ENCODE data around the gene UBE2R2.
"Not testable (repeated sequence)": the region's sequence is repeated elsewhere in the genome, so short reads cannot be mapped to it uniquely, and the experiment has no call there.

UBE2R2 gene

DNA sequence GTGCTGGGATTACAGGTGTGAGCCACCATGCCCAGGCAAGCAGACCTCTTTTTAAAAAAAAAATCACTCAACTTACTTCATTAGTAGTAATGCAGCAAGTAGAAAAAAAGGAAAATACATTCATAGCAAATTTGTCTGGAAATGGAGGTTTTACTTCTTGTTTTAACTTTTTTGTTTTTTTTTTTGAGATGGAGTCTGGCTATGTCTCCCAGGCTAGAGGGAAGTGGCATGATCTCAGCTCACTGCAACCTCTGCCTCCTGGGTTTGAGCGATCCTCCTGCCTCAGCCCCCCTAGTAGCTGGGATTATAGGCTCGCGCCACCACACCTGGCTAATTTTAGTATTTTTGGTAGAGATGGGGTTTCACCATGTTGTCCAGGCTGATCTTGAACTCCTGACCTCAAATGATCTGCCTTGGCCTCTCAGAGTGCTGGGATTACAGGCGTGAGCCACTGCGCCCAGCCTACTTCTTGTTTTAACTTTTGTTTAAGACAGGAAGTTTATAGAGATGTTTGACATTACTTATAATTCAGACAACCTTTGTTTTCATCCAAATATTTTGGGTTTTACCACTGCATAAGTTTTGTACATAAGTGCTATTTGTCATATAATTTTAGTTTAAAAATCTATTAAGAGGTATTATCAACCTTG, 26.5 kb downstream of the UBE2R2 start:
- DNase-seq (ENCODE audit: low spot score): no peak

GRCh38 chr9:33846231-33846630, 29.3 kb downstream of the UBE2R2 start:
- DNase-seq (ENCODE audit: low spot score): no peak

DNA sequence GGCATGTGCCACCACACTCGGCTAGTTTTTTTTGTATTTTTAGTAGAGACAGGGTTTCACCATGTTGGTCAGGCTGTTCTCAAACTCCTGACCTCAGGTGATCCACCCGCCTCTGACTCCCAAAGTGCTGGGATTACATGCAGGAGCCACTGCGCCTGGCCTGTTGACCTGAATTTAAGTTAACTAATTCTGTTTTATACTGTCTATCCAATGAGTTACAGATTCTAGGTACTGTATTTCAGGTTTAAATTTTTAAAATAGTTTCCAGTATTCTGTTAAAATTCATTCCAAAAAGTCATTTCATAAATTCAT, 30.9 kb downstream of the UBE2R2 start:
- not testable (repeated sequence) for DNase-seq (ENCODE audit: low spot score)

- DNase-seq (ENCODE audit: low spot score): no peak
Measured at GRCh38 chr9:33850267-33850629, 33.3 kb downstream of the UBE2R2 start.

DNA sequence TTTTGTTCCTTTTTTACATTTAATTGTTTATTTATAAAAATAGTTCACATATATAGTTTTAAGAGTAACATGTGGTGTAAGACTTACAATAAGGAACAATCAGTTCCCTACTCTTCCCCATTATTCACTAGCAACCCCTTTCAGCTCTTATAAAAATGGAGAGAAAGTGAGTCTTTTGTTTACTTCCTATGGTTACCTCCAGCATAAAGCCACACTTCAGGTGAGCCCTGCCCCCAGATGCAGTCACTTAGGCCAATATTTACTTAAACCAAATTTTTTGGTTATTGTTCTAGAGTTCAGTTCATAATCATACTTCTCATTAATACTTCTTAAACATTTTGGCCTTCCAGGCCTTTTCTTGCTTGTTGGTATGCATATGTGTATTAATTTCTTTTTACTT, 33.7 kb downstream of the UBE2R2 start:
- no peak for DNase-seq (ENCODE audit: low spot score)

DNA sequence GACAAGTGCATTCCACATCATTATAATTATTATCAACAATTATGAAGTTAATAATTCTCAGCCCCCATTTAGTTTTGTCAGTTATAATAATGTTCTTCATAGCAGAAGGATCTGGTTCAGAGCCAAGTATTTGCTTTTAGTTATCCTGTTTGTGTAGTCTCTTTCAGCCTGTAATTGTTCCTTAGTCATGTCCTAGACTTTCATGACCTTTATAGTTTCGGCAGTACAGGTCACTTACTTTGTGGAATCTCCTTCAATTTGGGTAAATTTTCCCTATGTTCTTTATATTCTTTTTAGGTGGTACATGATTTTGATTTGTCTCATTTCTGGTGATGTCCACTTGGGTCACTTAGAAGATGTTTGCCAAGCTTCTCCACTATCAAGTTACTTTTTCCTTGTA, 34.3 kb downstream of the UBE2R2 start:
- no peak for DNase-seq (ENCODE audit: low spot score)

DNA sequence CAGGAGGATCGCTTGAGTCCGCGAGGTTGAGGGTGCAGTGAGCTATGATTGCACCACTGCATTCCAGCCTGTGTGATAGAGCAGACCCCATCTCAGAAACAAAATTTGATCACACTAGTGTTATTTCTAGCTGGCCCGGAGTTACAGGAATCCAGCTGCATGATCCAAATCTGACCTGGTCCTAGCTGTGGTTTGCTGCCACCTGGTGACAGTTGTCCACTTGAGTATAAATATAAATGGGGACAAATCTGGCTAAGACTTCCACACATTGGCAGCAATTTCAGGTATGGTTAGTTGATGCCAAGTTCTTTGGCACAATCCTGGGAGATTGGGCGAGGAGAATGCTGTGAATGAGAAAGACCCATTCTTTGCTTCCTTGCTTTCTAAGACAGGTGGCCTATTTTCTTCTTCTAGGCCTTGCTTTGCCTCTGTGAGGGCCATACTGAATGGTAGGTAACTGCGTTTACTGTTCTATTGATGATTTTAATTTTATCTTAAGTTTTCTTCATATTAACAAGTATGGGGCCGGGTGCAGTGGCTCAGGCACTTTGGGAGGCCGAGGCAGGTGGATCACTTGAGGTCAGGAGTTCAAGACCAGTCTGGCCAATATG, 35.4 kb downstream of the UBE2R2 start:
- peak; percentile 58 for DNase-seq (ENCODE audit: low spot score)

- DNase-seq (ENCODE audit: low spot score): peak; percentile 27
Measured at GRCh38 chr9:33856247-33856646, 39.3 kb downstream of the UBE2R2 start.

- peak; percentile 59 for DNase-seq (ENCODE audit: low spot score)
Measured at GRCh38 chr9:33858423-33858822, 41.5 kb downstream of the UBE2R2 start.

- DNase-seq (ENCODE audit: low spot score): no peak
Measured at GRCh38 chr9:33860200-33860871, 43.4 kb downstream of the UBE2R2 start.

DNA sequence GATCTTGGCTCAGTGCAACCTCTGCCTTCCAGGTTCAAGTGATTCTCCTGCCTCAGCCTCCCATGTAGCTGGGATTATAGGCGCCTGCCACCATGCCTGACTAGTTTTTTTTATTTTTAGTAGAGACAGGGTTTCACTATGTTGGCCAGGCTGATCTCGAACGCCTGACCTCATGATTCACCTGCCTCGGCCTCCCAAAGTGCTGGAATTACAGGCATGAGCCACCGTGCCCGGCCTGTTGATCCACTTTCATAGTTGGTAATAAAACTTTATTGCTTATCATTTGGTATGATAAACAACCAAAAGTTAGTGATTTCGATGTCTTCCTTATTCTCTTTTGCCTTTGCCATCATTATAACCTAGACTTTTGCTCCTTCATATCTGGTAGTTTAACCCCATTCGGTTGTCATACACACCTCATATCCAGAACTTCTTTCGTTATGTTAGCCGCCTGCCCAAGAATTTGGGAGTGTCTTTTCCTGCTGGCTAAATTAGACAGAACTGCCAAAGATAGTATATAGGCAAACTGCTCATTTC, 45.0 kb downstream of the UBE2R2 start:
- no peak for DNase-seq (ENCODE audit: low spot score)

GRCh38 chr9:33863027-33863426, 46.1 kb downstream of the UBE2R2 start:
- DNase-seq (ENCODE audit: low spot score): not testable (repeated sequence)

DNA sequence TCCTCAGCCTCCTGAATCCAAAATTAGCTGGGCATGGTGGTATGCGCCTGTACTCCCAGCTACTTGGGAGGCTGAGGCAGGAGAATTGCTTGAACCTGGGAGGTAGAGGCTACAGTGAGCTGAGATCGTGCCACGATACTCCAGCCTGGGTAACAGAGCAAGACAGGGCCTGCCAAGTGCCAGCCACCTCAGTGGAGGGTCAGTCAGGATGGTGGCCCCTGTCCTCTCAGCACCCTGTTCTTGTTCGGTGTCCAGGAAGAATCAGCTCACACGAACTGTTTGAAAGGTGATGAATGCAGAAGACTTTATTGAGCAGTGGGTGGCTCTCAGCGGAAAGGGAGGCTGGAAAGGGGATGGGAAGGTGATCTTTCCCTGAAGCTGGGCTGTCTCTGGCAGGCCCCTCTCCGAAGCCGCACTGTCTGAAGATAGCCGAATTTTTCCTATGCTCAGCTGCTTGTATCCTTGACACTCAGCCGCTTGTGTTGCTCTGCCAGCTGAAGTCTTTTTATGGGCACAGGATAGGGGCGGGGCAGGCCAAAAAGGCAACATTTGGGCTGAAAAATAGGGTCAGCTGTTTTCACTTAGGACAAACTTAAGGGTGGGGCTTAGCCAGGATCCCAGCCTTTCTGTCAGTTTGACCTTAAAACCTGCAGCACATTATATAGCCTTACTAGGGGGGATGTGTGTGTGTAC, 50.9 kb downstream of the UBE2R2 start:
- no peak for DNase-seq (ENCODE audit: low spot score)

DNA sequence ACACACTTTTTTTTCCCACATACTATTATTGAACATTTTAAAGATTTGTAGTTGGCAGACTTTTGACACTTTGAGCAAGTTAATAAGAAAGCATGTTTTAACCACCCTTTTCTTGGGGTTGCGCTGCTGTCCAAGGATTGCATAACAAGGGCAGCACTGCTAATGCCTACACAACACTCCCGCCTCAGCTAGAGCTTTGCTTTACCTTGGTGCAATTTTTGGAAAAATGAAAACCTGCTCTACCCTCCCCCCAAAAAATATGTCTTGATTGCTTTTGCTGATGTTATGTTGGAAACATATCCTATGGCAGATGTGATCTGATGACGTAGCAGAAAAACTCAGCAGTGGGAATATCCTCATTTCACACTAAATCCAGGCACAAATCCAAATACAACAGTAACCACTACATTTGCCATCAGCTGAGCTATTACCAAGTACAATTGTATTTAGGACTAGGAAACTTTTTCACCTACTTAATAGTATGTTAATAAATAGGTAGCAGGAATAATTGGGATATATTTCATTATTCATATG, 51.5 kb downstream of the UBE2R2 start:
- no peak for DNase-seq (ENCODE audit: low spot score)

DNA sequence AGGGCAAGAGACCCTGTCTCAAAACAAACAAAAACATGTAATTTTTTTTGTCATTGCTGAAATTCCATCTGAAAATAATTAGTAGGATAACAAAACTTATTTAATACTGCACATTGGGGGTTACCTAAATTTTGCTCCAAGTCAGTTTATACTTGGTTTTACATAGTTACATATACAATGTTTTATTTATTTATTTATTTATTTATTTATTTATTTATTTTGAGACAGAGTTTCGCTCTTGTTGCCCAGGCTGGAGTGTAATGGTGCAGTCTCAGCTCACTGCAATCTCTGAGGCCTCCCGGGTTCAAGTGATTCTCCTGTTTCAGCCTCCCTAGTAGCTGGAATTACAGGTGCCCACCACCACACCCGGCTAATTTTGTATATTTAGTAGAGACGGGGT, 52.3 kb downstream of the UBE2R2 start:
- DNase-seq (ENCODE audit: low spot score): not testable (repeated sequence)

- no peak for DNase-seq (ENCODE audit: low spot score)
Measured at GRCh38 chr9:33877727-33878489, 60.9 kb downstream of the UBE2R2 start.

- DNase-seq (ENCODE audit: low spot score): no peak
Measured at GRCh38 chr9:33878691-33879366, 61.9 kb downstream of the UBE2R2 start.

GRCh38 chr9:33880211-33881089, 63.5 kb downstream of the UBE2R2 start:
- DNase-seq (ENCODE audit: low spot score): no peak

DNA sequence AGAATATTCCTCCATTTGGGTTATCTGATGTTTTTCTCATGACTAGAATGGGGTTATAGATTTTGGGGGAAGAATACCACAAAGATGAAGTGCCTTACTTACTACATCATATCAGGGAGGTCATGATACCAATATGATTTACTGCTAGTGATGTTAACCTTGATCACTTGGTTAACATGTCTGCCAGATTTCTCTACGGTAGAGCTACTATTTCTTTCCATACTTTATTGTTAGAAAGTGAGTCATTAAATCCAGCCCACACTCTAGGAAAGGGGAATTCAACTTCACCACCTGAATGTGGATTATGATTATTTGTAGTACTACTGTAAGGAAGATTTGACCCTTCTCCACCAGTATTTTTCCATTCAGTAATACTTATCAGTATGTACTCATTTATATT, 64.7 kb downstream of the UBE2R2 start:
- DNase-seq (ENCODE audit: low spot score): peak; percentile 30

All from kidney tubule cell (primary cell).